ENCODE results near the gene TMEM170B. TPM values are rescaled to one million over a fixed set of nuclear protein-coding genes. Genes with fewer than 3 reads are reported as not detected.

TMEM170B gene
- polyA plus RNA-seq, 1 experiment, result 0.26 TPM

- CTCF ChIA-PET, result interaction anchor here (0.6 kb wide), 1 partner anchor 12 kb away, joined by 3 read pairs; no protein-coding TSS in a partner anchor
- POLR2A ChIA-PET, result no interaction called here
- no peak for DNase-seq (ENCODE audit: low read depth, low spot score)
- no peak for TF ChIP-seq CTCF (IDR thresholded peaks at IDR 0.05; ENCODE audit: low read depth, low read length)
- Histone ChIP-seq H3K27ac (ENCODE audit: low read depth, low read length) (no peak overlapping the region), H3K4me3 (ENCODE audit: low read depth, low read length) (no peak overlapping the region), H3K27me3 (ENCODE audit: control insufficient read depth, insufficient read depth, low read length) (no peaks in the 10 kb centered on the region), H3K9me3 (ENCODE audit: control insufficient read depth, insufficient read depth, low read length) (no peaks in the 10 kb centered on the region)
Measured at GRCh38 chr6:11626356-11626755, 88.8 kb downstream of the TMEM170B start.

- H3K9me3 ChIP-seq (ENCODE audit: control insufficient read depth, insufficient read depth, low read length), result no peaks in the 10 kb centered on the region
- POLR2A ChIA-PET, result interaction anchor here (1.0 kb wide), 1 partner anchor 17 kb away, joined by 3 read pairs; no protein-coding TSS in a partner anchor
- H3K4me3 ChIP-seq (ENCODE audit: low read depth, low read length), result no peak overlapping the region
- DNase-seq (ENCODE audit: low read depth, low spot score), result no peak
- H3K27ac ChIP-seq (ENCODE audit: low read depth, low read length), result no peak overlapping the region
- no peaks in the 10 kb centered on the region for H3K27me3 ChIP-seq (ENCODE audit: control insufficient read depth, insufficient read depth, low read length)
- TF ChIP-seq CTCF (IDR thresholded peaks at IDR 0.05; ENCODE audit: low read depth, low read length), result no peak
- CTCF ChIA-PET, result no interaction called here
Measured at GRCh38 chr6:11628562-11628961, 91.0 kb downstream of the TMEM170B start.

- TF ChIP-seq CTCF (IDR thresholded peaks at IDR 0.05; ENCODE audit: low read depth, low read length), result no peak
- no peaks in the 10 kb centered on the region for H3K27me3 ChIP-seq (ENCODE audit: control insufficient read depth, insufficient read depth, low read length)
- CTCF ChIA-PET, result no interaction called here
- POLR2A ChIA-PET, result no interaction called here
- H3K27ac ChIP-seq (ENCODE audit: low read depth, low read length), result no peak overlapping the region
- no peak overlapping the region for H3K4me3 ChIP-seq (ENCODE audit: low read depth, low read length)
- no peak for DNase-seq (ENCODE audit: low read depth, low spot score)
- no peaks in the 10 kb centered on the region for H3K9me3 ChIP-seq (ENCODE audit: control insufficient read depth, insufficient read depth, low read length)
Measured at GRCh38 chr6:11631008-11631407, 93.5 kb downstream of the TMEM170B start.

- ChIA-PET POLR2A (no interaction called here), CTCF (no interaction called here)
- Histone ChIP-seq H3K27ac (ENCODE audit: low read depth, low read length) (no peak overlapping the region), H3K9me3 (ENCODE audit: control insufficient read depth, insufficient read depth, low read length) (no peaks in the 10 kb centered on the region), H3K27me3 (ENCODE audit: control insufficient read depth, insufficient read depth, low read length) (no peaks in the 10 kb centered on the region), H3K4me3 (ENCODE audit: low read depth, low read length) (no peak overlapping the region)
- DNase-seq (ENCODE audit: low read depth, low spot score), result no peak
- TF ChIP-seq CTCF (IDR thresholded peaks at IDR 0.05; ENCODE audit: low read depth, low read length), result no peak
Measured at GRCh38 chr6:11631539-11631938, 94.0 kb downstream of the TMEM170B start.

GRCh38 chr6:11632231-11632630, 94.7 kb downstream of the TMEM170B start:
- CTCF ChIA-PET, result no interaction called here
- H3K27ac ChIP-seq (ENCODE audit: low read depth, low read length), result peak overlapping the region; percentile 65
- H3K27me3 ChIP-seq (ENCODE audit: control insufficient read depth, insufficient read depth, low read length), result no peaks in the 10 kb centered on the region
- H3K4me3 ChIP-seq (ENCODE audit: low read depth, low read length), result no peak overlapping the region
- no peaks in the 10 kb centered on the region for H3K9me3 ChIP-seq (ENCODE audit: control insufficient read depth, insufficient read depth, low read length)
- no peak for TF ChIP-seq CTCF (IDR thresholded peaks at IDR 0.05; ENCODE audit: low read depth, low read length)
- DNase-seq (ENCODE audit: low read depth, low spot score), result no peak
- POLR2A ChIA-PET, result interaction anchor here (1.3 kb wide), 1 partner anchor 16 kb away, joined by 5 read pairs; no protein-coding TSS in a partner anchor
